ENCODE measurements around the gene LAMA3.

DNA sequence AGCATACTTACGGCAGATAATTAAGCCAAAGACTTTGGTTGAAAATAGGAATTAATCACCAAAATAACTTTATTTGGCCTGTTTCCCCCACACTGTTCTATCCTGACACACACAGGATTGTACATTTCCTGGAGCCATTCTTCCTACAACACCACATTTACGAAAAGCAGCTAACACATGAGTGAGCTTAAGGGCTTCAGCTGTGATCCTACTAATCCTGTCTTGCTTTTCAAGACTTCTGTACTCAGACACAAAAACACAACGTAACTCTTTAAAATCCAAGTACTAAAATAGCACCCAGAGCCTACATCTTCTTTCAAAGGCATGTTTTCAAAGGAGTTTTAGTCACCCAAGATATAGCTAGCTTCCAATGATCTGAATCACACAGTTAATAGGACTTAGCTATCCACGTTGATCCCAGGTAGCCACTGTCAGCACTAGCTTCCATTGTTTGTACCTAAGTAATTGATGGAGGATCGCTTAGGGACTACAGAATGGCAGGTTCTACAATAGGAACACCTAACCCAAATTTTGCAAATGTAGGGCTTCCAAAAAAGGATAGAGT is 282.5 kb downstream of the LAMA3 start:
- TF ChIP-seq, protein P1, sequence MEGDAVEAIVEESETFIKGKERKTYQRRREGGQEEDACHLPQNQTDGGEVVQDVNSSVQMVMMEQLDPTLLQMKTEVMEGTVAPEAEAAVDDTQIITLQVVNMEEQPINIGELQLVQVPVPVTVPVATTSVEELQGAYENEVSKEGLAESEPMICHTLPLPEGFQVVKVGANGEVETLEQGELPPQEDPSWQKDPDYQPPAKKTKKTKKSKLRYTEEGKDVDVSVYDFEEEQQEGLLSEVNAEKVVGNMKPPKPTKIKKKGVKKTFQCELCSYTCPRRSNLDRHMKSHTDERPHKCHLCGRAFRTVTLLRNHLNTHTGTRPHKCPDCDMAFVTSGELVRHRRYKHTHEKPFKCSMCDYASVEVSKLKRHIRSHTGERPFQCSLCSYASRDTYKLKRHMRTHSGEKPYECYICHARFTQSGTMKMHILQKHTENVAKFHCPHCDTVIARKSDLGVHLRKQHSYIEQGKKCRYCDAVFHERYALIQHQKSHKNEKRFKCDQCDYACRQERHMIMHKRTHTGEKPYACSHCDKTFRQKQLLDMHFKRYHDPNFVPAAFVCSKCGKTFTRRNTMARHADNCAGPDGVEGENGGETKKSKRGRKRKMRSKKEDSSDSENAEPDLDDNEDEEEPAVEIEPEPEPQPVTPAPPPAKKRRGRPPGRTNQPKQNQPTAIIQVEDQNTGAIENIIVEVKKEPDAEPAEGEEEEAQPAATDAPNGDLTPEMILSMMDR (conservative IDR thresholded peaks at IDR 0.05; ENCODE audit: low read length), result no peak
- TF ChIP-seq EZH2phosphoT487 (IDR thresholded peaks at IDR 0.05; ENCODE audit: borderline replicate concordance), result no peak

Data from Loucy (cell line).